MM.1S (cell line): Measurements from ENCODE around the gene NFAT5.

ENCODE experiments used
- CTCF ChIP-seq: fragments of 300-600 bp; sonication (generic); IDR thresholded peaks from 2 replicates; pipeline ENCODE4 v1.5.1; 2016; ENCODE audit warnings: antibody characterized with exemption, low read length, mixed read lengths
- EZH2 ChIP-seq: fragments of 300-600 bp; sonication (generic); optimal IDR thresholded peaks from 2 replicates; pipeline ENCODE3; 2017; ENCODE audit warnings: low read depth, mild to moderate bottlenecking, antibody characterized with exemption, low read length, mixed read lengths

DNA sequence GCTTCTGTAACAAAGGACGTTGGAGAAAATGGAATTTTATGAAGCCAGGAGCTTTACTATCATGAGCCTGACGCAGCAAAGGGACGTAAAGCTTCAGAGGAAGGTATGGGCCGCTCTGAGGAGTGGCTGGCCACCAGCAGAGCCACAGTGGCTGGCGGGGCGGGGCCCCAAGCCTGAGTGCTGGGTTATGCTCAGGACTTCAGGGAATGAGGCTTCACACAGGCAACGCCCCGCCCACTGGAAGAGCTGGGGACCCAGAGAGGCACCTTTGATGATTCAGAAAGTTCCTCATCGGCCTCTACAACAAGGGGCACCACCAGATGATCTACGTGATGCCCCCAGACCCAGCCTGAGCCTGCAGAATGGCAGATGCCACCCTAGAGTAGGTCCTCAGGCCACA lies 180.2 kb downstream of the NFAT5 start:
- TF ChIP-seq CTCF (no peak), EZH2 (no peak)
